ENCODE measurements around the gene IDUA.
A peak's percentile ranks its signal among the peaks of the same experiment; 100 is the strongest.
"Not testable (repeated sequence)": the region's sequence is repeated elsewhere in the genome, so short reads cannot be mapped to it uniquely, and the experiment has no call there.

Gene IDUA

GRCh38 chr4:996997-997374, 10.1 kb downstream of the IDUA start:
- TF ChIP-seq, protein P1, sequence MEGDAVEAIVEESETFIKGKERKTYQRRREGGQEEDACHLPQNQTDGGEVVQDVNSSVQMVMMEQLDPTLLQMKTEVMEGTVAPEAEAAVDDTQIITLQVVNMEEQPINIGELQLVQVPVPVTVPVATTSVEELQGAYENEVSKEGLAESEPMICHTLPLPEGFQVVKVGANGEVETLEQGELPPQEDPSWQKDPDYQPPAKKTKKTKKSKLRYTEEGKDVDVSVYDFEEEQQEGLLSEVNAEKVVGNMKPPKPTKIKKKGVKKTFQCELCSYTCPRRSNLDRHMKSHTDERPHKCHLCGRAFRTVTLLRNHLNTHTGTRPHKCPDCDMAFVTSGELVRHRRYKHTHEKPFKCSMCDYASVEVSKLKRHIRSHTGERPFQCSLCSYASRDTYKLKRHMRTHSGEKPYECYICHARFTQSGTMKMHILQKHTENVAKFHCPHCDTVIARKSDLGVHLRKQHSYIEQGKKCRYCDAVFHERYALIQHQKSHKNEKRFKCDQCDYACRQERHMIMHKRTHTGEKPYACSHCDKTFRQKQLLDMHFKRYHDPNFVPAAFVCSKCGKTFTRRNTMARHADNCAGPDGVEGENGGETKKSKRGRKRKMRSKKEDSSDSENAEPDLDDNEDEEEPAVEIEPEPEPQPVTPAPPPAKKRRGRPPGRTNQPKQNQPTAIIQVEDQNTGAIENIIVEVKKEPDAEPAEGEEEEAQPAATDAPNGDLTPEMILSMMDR (IDR thresholded peaks at IDR 0.05; ENCODE audit: low read depth, low read length) = no peak
- DNase-seq (ENCODE audit: low read depth in 2 of 2) = no peak
- no peak overlapping the region for H3K4me3 ChIP-seq (replicated peaks in 1 of 2; ENCODE audit: low read depth in 2 of 2, low read length in 2 of 2)

DNA sequence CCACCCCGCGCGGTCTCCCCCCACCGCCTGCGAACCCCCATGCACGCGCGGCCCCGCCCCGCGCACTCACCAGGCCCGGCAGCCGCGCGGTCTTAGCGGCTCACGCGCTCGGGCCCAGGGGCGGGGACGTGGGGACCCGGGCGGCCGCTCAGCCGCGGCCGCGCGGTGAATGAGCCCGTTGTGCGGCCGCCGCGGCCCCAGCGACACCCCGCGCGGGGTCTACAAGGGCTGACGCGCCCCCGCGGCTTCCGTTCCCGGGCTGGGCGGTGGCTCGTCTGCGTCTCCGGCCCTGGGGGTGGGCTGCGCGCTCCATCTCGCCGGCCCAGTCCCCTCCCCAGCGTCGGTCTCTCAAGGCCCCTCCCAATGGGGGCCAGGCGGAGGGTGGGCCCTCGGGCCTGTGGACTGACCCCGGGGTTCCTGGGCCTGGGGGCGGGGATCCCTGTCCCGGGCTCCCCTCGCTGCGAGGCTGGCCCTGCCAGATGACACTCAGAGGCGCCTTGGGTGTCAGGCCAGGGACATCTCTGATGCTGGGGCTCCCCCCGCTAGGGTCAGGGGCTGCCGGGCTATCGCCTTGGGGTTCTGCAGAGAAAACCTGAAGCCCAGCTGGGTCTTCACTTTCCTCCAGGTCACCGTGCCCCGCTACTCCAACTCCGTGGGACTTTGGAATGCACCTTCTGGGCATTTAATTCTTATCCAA, 10.7 kb downstream of the IDUA start:
- DNase-seq (ENCODE audit: low read depth in 2 of 2) = no peak
- peak overlapping the region in 1 of 2 donors; percentile 8 for H3K4me3 ChIP-seq (replicated peaks in 1 of 2; ENCODE audit: low read depth in 2 of 2, low read length in 2 of 2)

DNA sequence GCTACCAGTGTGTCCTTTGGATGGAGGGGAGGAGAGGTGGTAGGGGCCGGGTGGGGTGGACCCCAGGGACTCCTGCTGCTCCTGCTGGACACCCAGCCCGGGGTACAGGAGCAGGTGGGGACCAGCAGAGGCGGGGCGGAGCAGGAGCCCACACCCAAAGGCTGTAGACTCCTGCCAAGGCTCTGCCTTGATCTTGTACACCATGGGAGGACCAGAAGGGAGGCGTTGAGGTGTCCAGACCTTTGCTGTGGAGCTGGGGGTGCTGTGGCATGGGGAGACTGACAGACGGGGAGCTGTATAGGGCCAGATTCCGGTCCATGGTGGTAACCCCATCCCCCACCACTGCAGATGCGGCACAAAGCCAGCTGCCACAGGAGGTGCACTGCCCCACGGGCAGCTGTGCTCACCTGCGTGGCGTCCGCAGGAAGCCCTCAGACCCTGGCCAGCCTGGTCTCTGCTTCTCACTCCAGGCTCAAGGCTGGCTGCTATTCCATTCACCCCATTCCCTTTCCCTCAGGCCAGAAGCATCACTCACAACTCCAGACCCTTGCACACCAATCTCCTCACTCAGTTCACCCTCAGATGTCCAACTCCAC, 11.3 kb downstream of the IDUA start:
- no peak overlapping the region for H3K4me3 ChIP-seq (replicated peaks in 1 of 2; ENCODE audit: low read depth in 2 of 2, low read length in 2 of 2)
- no peak for DNase-seq (ENCODE audit: low read depth in 2 of 2)
- TF ChIP-seq, protein P1 (IDR thresholded peaks at IDR 0.05; ENCODE audit: low read depth, low read length) = no peak

More for the DNA sequence above, 10.7 kb downstream of the IDUA start:
- TF ChIP-seq, protein P1 (IDR thresholded peaks at IDR 0.05; ENCODE audit: low read depth, low read length) = no peak

DNA sequence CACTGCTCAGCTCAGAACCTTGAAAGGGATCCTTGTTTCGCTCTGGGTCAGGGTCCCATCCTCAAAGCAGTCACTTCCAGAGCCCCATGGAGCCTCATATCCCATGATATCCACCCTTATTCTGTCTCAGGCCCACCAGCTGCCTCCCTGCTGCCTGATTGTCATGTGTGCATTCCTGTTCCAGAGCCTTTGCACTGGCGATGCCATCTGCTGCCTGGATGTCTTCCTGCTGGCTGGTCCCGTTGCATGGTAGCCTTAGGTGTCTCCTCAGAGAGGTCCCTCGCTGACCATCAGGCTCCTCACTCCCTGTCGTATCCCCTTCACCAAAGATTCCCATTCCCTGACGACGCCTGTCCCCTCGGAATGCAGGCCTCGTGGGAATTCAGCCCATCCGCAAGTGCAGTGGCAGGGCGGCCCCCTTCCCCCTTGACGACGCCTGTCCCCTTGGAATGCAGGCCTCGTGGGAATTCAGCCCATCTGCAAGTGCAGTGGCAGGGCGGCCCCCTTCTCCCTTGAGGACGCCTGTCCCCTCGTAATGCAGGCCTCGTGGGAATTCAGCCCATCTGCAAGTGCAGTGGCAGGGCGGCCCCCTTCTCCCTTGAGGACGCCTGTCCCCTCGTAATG, 12.5 kb downstream of the IDUA start:
- H3K4me3 ChIP-seq (replicated peaks in 1 of 2; ENCODE audit: low read depth in 2 of 2, low read length in 2 of 2); DNase-seq (ENCODE audit: low read depth in 2 of 2): not testable (repeated sequence)

GRCh38 chr4:999882-1000425, 13.1 kb downstream of the IDUA start:
- TF ChIP-seq, protein P1 (IDR thresholded peaks at IDR 0.05; ENCODE audit: low read depth, low read length) = no peak
- DNase-seq (ENCODE audit: low read depth in 2 of 2) = no peak
- no peak overlapping the region for H3K4me3 ChIP-seq (replicated peaks in 1 of 2; ENCODE audit: low read depth in 2 of 2, low read length in 2 of 2)

- no peak for DNase-seq (ENCODE audit: low read depth in 2 of 2)
- no peak overlapping the region for H3K4me3 ChIP-seq (replicated peaks in 1 of 2; ENCODE audit: low read depth in 2 of 2, low read length in 2 of 2)
- TF ChIP-seq, protein P1 (IDR thresholded peaks at IDR 0.05; ENCODE audit: low read depth, low read length) = no peak
Measured at GRCh38 chr4:1000686-1001260, 13.9 kb downstream of the IDUA start.
